Neural progenitor cell (in vitro differentiated cells): Measurements from ENCODE around the gene FAM131C. TPM values are rescaled to one million over a fixed set of nuclear protein-coding genes. Genes with fewer than 3 reads are reported as not detected.

Experiments used
- DNase-seq: peaks from one replicate; pipeline ENCODE4 v3.0.0-alpha.2; 2016; ENCODE audit warnings: low spot score
- H2AFZ ChIP-seq: fragments of 200-600 bp; sonication (generic); replicated peaks from 2 replicates; pipeline ENCODE4 v1.6.1; 2016; ENCODE audit warnings: antibody characterized with exemption
- H3F3A ChIP-seq: fragments of 200-600 bp; sonication (generic); 2 replicates; pipeline ENCODE4 v1.6.1; 2016; ENCODE audit warnings: antibody characterized with exemption, low read depth
- H3K27ac ChIP-seq: fragments of 200-600 bp; sonication (generic); 2 replicates; pipeline ENCODE4 v1.5.1; 2016; ENCODE audit warnings: mild to moderate bottlenecking
- H3K27me3 ChIP-seq: fragments of 200-600 bp; sonication (generic); 2 replicates; pipeline ENCODE4 v1.6.1; 2016; ENCODE audit warnings: mild to moderate bottlenecking, moderate library complexity
- H3K36me3 ChIP-seq: fragments of 200-600 bp; sonication (generic); 2 replicates; pipeline ENCODE4 v1.5.1; 2016
- H3K4me1 ChIP-seq: fragments of 200-600 bp; sonication (generic); 2 replicates; pipeline ENCODE4 v1.6.1; 2016; ENCODE audit warnings: mixed run types
- H3K4me2 ChIP-seq: fragments of 200-600 bp; sonication (generic); 2 replicates; pipeline ENCODE4 v1.6.1; 2016
- H3K4me3 ChIP-seq: fragments of 200-600 bp; sonication (generic); 2 replicates; pipeline ENCODE4 v1.5.1; 2016
- H3K79me2 ChIP-seq: fragments of 200-600 bp; sonication (generic); 2 replicates; pipeline ENCODE4 v1.6.1; 2016; ENCODE audit warnings: low read depth
- H3K9ac ChIP-seq: fragments of 200-600 bp; sonication (generic); 2 replicates; pipeline ENCODE4 v1.6.1; 2016
- H3K9me3 ChIP-seq: fragments of 200-600 bp; sonication (generic); 2 replicates; pipeline ENCODE4 v1.5.1; 2016; ENCODE audit warnings: low read depth
- H4K20me1 ChIP-seq: fragments of 200-600 bp; sonication (generic); 2 replicates; pipeline ENCODE4 v1.6.1; 2016; ENCODE audit warnings: low read depth
- H3K27ac Mint-ChIP-seq: 3 replicates; pipeline ENCODE4 v1.8.0; 2021; ENCODE audit warnings: mixed read lengths
- H3K27me3 Mint-ChIP-seq: 2 replicates; pipeline ENCODE4 v1.8.0; 2022; ENCODE audit warnings: low read depth, mild to moderate bottlenecking, inconsistent platforms, moderate library complexity, mixed read lengths; ENCODE audit not compliant: insufficient read depth
- H3K36me3 Mint-ChIP-seq: 3 replicates; pipeline ENCODE4 v1.8.0; 2021; ENCODE audit warnings: mixed read lengths
- H3K4me1 Mint-ChIP-seq: 3 replicates; pipeline ENCODE4 v1.8.0; 2021; ENCODE audit warnings: mixed read lengths
- H3K4me3 Mint-ChIP-seq: 3 replicates; pipeline ENCODE4 v1.8.0; 2021; ENCODE audit warnings: mild to moderate bottlenecking, moderate library complexity, mixed read lengths
- H3K9me3 Mint-ChIP-seq: 3 replicates; pipeline ENCODE4 v1.8.0; 2020; ENCODE audit warnings: mixed read lengths
- CTCF ChIP-seq: fragments of 200-600 bp; sonication (generic); IDR thresholded peaks from 2 replicates; pipeline ENCODE4 v1.5.1; 2017; ENCODE audit warnings: antibody characterized with exemption, mild to moderate bottlenecking
- EZH2 ChIP-seq: fragments of 200-600 bp; sonication (generic); IDR thresholded peaks from 2 replicates; pipeline ENCODE4 v1.6.1; 2017; ENCODE audit warnings: antibody characterized with exemption, mild to moderate bottlenecking, moderate library complexity
- EZH2phosphoT487 ChIP-seq: fragments of 200-600 bp; sonication (generic); IDR thresholded peaks from 2 replicates; pipeline ENCODE4 v1.6.1; 2017; ENCODE audit warnings: antibody characterized with exemption
- total RNA-seq: library from RNA; depleted of rRNA; stranded (reverse); fragments of >200 nt; gene quantifications from 2 replicates; pipeline ENCODE4 v1.2.3, GENCODE V29; 2015; ENCODE audit warnings: low replicate concordance

FAM131C gene
- total RNA-seq, 1 donor from 2014 or later, result 0.13 TPM

GRCh38 chr1:16115468-16115983 is 42.1 kb upstream of the FAM131C start:
- no peaks in the 10 kb centered on the region for H3K27me3 ChIP-seq
- peaks cover 15% of the 10 kb centered on the region for H3K27me3 Mint-ChIP-seq
- peaks cover 28% of the 10 kb centered on the region for H3F3A ChIP-seq
- no peaks in the 10 kb centered on the region for H3K9me3 ChIP-seq
- no peak for DNase-seq
- H3K4me3 Mint-ChIP-seq, result peak overlapping the region; percentile 30
- peak overlapping the region; percentile 99 for H3K27ac ChIP-seq
- no peaks in the 10 kb centered on the region for H3K79me2 ChIP-seq
- no peaks in the 10 kb centered on the region for H4K20me1 ChIP-seq
- H3K9me3 Mint-ChIP-seq, result no peaks in the 10 kb centered on the region
- no peak for TF ChIP-seq EZH2
- TF ChIP-seq CTCF, result no peak
- no peak overlapping the region for H2AFZ ChIP-seq
- H3K27ac Mint-ChIP-seq, result peak overlapping the region; percentile 89
- H3K4me1 Mint-ChIP-seq, result peaks cover 74% of the 10 kb centered on the region
- H3K36me3 ChIP-seq, result no peaks in the 10 kb centered on the region
- H3K36me3 Mint-ChIP-seq, result no peaks in the 10 kb centered on the region
- peak overlapping the region; percentile 87 for H3K4me2 ChIP-seq
- H3K4me3 ChIP-seq, result peak overlapping the region; percentile 35
- peak overlapping the region; percentile 35 for H3K9ac ChIP-seq
- peaks cover 74% of the 10 kb centered on the region for H3K4me1 ChIP-seq

- Histone ChIP-seq H3K27me3 (no peaks in the 10 kb centered on the region), H3K4me3 (peak overlapping the region; percentile 35), H3K36me3 (no peaks in the 10 kb centered on the region), H3K27ac (peak overlapping the region; percentile 99), H4K20me1 (no peaks in the 10 kb centered on the region), H3K9me3 (no peaks in the 10 kb centered on the region), H3K4me1 (peaks cover 67% of the 10 kb centered on the region), H3F3A (peaks cover 28% of the 10 kb centered on the region), H3K4me2 (peak overlapping the region; percentile 87), H3K79me2 (no peaks in the 10 kb centered on the region), H2AFZ (no peak overlapping the region), H3K9ac (no peak overlapping the region)
- H3K4me3 Mint-ChIP-seq, result peak overlapping the region; percentile 67
- DNase-seq, result no peak
- peaks cover 7% of the 10 kb centered on the region for H3K9me3 Mint-ChIP-seq
- TF ChIP-seq EZH2phosphoT487 (no peak), EZH2 (no peak), CTCF (no peak)
- peak overlapping the region; percentile 89 for H3K27ac Mint-ChIP-seq
- H3K36me3 Mint-ChIP-seq, result no peaks in the 10 kb centered on the region
- peaks cover 15% of the 10 kb centered on the region for H3K27me3 Mint-ChIP-seq
- peaks cover 81% of the 10 kb centered on the region for H3K4me1 Mint-ChIP-seq
Observed at GRCh38 chr1:16114527-16115467, 41.3 kb upstream of the FAM131C start.

GRCh38 chr1:16112596-16113555 is 39.4 kb upstream of the FAM131C start:
- Mint-ChIP-seq H3K36me3 (no peaks in the 10 kb centered on the region), H3K27me3 (peaks cover 18% of the 10 kb centered on the region), H3K4me3 (no peak overlapping the region), H3K27ac (no peak overlapping the region), H3K9me3 (peaks cover 14% of the 10 kb centered on the region), H3K4me1 (peaks cover 65% of the 10 kb centered on the region)
- Histone ChIP-seq H2AFZ (no peak overlapping the region), H3K27ac (no peak overlapping the region), H3K27me3 (no peaks in the 10 kb centered on the region), H3K9ac (no peak overlapping the region), H3K4me1 (peaks cover 48% of the 10 kb centered on the region), H3K4me3 (no peak overlapping the region), H3K9me3 (peaks cover 3% of the 10 kb centered on the region), H3K4me2 (no peak overlapping the region), H3K79me2 (no peaks in the 10 kb centered on the region), H4K20me1 (no peaks in the 10 kb centered on the region), H3F3A (peaks cover 28% of the 10 kb centered on the region), H3K36me3 (no peaks in the 10 kb centered on the region)
- DNase-seq, result peak; percentile 62
- TF ChIP-seq EZH2, result no peak
- TF ChIP-seq EZH2phosphoT487, result no peak
- TF ChIP-seq CTCF, result no peak
